HG03135 (cell line): Measurements from ENCODE around the gene ZNF609.

Experiments
- ATAC-seq: cut with Tn5 transposase; IDR thresholded peaks from one replicate; pipeline ENCODE4 v1.9.1; 2021; ENCODE audit warnings: mild to moderate bottlenecking, moderate library complexity; ENCODE audit not compliant: unreplicated experiment

ZNF609 gene

DNA sequence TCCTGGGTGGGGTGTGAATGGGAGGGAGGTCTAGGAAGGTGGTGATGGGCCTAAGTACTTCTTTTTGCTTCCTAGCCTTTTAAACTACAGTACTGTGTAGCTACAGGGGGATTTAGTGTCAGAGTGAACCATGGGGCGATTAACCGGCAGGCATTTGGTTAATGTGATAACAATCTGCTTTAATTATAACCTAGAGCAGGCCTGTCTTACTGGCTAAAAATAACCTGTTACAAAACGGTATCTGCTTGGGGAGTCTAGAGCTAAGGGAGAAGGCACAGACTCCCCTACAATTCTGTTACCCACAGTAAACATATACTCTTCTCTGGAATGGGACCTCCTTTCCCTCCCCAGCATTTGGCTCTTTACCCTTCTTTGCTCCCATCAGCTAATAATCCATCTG lies 229.6 kb downstream of the ZNF609 start:
- no peak for ATAC-seq

DNA sequence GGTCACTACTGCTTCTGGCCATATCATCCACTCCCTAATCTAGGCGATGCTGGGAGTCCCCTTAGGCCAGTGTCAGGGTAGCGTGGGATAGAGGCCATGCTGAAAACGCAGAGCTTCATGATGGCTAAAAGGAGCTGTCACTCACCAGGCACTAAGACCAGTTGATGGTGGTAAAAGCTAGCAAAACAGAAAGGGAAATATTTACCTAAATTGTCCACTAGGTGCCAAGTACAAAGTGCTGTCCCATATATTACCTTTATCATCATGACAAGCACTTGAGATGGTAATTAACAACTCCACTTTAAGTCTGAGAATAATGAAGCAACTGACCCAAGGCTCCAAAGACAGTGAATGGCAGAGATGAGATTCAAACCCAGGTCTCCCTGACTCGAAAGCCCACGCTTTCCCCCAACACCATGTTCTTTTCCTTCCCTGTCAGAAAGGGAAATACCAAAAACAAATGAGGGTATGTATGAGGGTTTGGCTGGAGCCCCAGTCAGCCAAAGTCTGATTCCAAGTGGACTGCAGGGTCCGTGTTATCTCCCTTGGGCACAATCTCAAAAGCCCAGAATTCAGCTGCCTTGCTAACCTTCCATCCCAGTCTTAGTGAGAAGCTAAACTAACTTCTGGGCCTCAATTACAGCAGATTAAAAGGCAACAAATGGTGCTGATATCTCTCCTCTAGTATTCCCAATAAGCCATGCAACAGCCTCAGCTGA lies 230.4 kb downstream of the ZNF609 start:
- ATAC-seq = no peak

DNA sequence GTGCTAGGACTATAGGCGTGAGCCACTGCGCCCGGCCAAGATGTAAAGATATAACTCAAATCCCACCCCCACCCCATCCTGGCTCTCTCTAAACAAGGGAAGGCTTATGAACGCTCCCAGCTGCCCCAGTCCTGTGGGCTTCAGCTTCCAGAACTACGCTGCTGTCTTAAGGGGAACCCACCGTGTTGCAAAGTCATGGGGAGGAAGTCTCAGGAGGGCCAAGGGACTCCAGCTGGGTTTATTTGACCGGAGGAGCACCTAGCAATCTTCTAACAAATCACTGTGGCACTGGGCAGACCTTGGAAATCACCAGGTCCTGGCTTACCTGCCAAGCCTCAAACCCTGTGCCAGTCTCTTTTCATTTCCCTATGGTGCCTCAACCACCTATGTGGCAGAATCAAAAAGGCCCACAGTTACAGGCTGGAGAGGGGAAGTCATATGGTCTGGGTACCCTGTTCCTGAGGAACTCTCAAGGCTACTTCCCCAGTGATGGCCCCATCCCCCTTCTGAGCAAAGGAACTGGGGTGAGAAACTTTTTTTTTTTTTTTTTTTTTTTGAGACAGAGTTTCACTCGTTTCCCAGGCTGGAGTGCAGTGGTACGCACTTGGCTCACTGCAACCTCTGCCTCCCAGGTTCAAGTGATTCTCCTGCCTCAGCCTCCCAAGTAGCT lies 231.7 kb downstream of the ZNF609 start:
- ATAC-seq = no peak

DNA sequence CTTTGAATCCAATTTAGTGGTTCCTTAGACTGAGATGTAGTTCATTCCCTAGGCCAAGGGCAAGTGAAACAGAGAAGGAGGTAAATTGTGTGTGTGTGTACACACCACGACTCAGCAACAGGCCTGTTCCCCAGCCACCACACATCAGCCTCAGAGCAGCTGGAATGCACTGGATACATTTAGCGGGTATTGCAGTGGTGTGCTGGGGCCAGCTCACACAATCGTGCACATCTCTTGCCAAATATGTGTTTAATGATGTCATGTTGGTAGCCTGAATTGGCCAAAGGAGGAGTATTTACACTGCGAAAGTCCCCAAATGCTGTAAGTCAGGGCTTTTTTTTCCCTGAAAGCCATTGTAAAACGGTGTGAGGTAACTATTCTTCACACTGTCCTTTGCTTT lies 232.8 kb downstream of the ZNF609 start:
- ATAC-seq = no peak

DNA sequence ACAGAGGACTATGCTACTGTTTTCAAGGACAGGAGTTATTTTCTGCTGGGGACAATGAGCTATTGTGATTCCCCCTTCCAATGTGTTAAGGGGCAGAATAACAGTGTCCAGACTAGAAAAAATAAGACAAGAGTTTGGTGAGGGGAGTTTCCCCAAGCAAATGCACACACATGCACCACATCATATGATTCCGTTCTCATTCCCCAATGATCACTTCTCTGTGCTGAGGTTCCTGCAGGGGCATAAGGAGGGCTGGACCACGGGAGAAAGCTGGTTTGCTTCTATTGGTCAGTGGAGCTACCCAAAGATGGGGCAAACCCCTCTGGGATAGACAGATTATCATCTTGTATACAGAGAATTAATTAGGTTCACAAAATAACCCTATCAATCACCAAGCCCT lies 234.4 kb downstream of the ZNF609 start:
- no peak for ATAC-seq

DNA sequence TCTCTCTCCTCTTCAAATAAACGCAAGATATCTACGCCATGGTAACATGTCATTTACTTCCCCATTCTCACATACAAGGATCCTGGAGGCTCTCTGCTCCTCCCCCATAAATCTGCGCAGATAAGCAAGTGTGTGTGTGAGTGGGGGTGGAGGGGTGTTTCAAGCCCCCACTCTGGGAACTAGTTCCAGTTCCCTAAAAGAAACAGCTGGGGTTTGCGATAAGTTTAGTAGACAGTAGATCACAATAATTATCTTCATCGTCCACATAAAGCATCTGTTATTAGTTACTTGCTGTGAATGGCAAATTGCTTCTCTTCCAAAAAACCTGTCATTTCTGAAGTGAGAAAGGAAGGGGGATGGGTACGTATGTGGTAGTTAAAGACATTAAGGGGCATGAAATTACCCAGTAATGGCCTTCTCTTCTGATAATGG lies 235.2 kb downstream of the ZNF609 start:
- no peak for ATAC-seq

DNA sequence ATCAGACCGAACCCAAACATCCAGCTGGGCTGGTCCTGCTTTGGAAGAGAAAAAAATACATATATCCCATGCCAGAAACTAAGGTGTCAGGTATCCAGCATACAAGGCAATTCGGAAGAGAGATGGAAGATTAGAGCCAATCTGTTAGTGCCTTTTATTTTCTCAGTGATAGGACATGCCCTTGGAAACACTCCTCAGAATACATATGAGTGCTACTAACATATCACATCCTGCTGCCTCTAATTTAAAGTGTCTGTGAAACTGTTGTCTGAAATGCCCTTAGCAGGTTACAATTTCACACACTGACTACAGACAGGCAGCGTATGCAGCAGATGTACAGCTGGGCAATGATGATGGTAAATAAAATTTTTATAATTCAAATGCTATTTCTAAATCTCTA lies 236.1 kb downstream of the ZNF609 start:
- ATAC-seq = no peak

DNA sequence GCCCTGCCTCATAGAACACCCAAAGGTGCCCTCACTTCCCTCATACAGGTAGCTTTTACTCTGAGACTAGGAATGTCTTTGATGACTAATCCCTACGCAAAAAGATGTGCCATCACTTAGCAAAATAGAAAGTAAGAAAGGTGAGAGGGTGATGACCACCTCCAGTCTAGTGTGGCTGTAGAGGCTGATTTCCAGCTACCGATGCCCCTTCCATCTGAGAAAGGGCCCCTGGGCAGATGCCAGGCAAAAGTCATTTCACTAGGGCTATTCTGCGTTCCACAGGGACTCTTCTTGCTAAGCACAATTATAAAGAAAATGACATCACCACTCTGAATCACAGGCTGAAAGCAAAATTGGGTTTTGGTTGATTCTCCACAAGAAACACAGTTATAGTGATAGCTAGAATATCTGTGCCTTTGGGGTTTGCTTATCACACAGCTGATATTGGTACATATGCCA lies 237.6 kb downstream of the ZNF609 start:
- ATAC-seq = no peak

DNA sequence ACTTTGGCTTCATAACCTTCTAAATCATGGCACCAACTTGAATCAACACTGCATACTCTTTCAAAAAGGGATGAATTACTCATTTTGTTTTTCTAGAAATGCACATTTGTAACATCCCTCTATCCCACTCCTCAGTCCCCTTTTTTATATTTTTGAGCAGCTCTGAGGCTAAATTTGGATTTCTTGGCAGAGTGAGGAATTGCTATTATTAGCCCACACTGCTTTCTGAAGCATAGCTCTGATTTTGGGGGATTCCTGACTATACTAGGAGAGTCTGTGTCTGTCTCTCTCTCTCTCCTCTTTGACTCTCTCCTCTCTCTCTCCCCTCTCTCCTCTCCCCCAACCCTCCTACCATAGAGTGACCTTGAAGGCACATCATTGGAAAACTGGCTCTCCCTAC lies 238.4 kb downstream of the ZNF609 start:
- no peak for ATAC-seq

DNA sequence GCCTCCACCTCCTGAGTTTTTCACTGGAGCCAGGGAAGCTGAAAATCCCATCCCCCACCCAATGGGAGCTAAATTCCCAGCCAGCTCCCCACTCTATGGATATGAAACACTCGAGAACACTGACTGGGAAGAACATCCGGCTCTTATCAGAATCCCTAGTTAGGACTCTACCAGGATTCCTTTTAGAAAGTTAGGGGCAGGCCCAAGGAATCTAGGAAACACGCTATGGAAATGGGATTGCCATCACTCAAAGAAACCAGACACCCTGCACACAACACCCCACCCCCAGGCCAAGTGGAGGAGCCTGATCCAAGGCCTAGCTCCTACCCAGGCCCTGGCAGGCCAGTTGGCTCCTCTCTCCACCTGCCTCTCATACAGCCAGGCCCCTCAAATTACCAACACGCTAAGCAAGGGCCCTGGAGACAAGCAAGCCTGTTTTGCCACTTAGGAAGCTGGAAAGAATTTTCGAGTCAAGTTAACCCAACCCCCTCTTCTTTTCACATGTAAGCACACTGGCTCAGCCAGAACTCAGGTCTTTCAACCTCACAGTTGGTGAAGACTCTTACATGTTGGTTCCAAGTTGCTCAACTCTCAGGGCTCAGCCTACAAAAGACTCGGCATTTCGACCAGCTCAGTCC lies 239.5 kb downstream of the ZNF609 start:
- ATAC-seq = no peak

DNA sequence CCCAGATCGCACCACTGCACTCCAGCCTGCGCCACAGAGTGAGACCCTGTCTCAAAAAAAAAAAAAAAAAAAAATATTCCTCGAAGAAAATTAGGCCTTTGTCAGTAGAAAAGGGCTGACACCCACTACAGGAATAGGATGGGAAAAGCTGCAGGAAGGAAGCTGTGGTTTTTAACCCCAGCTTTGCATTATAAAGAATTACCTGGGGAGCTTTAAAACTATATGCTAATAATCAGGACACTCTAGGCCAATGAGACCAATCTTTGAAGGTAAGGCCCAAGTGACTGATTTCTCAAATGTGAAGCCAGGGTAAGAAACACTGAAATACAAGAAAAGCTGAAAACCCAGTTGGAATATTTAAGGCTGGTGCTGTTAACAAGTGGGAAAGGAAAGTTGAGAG lies 240.7 kb downstream of the ZNF609 start:
- ATAC-seq = no peak

DNA sequence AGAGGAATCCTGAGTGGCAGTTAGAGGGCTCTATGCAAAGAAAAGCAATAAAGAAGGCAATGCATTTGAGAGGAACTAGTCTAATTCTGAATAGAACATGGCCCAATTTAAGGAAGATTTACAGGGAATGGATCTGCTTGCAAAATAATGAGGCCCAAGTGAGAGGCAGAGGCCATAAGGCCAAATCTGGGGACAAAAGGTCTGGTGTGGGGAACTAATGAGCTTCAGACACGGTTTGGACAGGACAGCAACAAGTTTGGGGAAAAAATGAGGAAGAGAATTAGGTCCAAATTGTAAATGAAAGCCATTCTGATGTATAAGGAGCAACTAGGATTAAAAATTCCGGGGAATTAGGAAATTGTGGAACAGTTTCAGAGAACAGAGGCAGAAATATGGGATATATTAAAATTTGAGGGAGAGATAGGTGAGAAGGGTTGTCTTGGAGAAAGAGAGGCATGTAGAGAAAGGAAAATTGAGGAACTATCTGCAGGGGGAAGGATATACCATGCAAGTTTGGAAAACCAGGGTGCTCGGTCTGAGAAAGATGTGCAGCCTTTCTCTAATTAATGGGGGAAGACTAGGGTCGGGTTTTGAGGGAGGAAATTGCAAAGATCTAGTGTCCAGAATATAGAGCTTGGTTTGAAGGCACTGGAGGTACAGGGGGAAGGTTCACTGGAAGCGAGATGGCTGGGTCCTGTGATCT lies 241.3 kb downstream of the ZNF609 start:
- ATAC-seq = no peak

DNA sequence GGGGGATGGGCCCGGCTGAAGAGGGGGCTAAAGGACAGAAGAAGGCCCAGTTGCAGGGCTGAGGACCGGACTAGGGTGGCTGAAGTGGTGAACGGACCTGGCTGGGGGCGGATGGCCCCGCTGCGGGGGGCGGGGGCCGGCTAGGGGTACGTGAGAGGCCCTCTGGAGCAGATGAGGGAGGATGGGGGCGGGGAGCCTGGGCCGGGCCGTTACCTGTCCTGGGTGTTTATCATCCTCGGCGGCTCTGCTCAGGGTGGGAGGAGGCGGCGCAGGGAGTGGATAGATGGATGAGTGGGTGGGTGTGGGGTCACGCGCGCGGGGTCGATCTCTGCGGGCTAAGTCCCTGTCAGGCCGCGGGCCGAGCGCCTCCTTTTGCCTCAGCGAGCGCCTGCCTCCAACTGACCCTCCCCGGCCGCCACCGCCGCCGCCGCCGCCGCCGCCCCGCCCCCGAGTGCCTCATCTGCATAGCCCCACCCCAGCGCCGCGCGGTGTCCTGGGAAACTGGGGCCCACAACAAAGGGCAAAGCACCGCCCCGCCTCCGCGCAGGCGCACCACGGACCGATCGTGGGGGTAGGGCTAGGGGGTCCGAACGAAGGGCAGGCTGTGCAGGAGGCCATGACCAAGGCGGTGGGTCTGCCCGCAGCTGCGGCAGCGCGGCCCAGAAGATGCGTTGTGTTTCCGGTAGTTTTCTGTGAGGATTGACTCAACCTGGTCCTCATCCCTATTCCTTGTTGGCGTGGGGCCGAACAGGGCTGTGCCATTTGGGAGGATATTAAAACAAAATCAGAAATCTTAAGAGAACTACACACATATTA lies 242.6 kb downstream of the ZNF609 start:
- ATAC-seq = peak; percentile 78

DNA sequence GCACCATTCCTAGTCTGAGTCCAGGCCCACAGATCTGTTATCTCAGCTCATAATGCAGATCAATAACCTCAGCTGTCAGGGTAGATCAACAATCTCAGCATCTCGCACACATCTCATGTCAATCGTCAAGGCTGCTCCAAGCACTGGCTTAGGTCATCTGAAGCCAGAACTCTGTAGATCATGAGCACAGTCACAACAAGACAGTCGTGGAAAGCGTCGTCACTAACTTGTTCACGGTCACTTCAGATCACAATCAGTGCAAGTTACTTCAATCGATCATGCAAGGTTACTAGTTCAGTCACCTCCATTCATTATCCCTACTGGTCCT lies 243.2 kb downstream of the ZNF609 start:
- ATAC-seq = no peak

DNA sequence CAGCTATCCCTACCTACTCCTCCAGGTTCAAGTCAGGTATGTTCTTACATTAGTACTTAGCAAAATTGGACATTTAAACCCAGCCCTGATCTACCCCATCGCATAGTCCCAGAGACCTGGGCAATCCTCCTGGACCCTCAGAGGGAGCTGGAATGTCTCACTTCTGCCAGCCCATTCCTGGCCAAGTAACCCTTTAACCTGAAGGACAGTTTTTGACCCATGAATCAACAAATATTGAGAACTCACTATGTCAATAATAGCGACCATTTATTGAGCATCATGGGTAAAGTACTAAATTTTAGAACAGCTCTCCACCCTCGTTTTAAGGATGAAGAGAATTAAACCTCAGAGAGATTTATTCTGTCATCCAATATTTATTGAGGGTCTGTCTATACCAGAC lies 244.6 kb downstream of the ZNF609 start:
- no peak for ATAC-seq

DNA sequence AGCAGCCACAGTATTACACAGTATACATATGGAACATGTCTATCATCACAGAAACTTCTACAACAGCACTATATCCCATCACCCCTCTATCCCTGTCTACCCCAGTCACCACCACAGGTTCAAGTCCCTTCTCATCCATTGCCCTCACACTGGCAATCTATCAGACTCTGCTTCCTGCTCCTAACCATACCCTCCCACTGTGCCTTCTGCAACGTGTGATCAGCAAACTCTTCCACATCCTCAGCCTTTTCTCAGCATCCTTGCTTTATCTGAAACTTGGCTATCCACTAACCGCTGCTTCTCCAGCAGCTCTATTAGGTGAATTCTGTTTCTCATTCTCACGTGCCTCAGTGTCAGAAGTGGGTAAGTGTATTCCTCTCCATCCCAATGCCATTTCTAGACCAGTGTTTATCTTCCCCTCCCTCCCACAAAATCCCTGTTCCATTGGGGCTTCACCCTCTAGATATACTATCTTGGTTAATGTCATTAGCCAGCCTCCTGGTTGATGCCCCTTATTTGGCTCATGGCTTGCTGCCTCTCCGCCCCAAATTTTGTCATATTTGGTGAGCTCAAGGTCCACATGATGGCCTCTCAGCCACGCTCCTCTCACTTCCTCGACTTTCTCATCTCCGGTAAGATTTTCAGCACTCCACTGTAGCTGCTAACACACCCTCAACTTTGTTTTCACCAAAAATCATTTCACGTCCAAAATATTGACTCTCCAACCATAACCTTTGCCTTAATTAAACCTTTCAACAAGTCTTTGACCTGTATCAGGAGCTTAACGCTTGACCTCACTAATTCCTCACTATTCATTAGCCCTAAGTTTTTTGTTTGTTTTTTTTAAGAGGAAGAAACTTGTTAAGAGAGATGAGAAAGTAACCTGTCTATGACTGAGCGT lies 245.9 kb downstream of the ZNF609 start:
- no peak for ATAC-seq

DNA sequence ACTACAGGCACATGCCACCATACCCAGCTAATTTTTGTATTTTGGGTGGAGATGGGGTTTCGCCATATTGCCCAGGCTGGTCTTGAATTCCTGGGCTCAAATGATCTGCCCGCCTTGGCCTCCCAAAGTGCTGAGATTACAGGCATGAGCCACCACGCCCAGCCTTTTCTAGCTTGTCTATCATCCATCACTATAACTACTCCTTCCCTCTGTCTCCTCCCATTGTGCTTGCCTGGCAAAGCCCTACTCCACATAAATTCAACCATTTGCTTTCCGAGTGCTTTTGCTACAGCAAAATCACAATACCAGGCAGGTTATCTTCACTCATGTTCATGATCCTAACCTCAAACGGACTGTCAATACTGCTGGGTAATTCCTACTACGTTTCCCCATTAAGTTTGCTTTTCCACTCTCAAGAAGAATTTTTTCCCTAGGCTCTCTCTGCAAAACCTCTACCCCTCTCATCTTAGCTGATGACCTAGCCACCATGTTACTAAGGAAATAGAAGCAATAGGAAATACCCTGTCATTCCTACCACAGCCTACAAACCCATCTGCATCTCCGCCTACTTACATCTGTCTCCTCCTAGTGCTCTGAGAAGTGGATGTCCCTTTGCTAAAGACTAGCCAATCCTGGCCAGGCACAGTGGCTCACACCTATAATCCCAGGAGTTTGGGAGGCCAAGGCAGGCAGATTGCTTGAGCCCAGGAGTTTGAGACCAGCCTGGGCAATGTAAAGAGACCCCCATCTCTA lies 250.5 kb downstream of the ZNF609 start:
- no peak for ATAC-seq

DNA sequence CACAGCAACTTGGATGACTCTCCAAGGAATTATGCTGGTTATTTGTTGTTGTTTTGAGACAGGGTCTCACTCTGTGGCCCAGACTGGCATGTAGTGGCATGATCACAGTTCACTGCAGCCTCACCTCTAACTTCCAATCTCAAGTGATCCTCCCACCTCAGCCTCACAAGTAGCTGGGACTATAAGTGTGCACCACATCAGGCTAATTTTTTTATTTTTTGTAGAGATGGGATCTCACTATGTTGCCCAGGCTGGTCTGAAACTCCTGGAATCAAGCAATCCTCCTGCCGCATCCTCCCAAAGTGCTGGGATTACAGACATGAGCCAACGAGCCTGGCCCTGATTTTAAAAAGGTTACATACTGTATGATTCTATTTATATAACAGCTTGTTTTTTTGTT lies 252.0 kb downstream of the ZNF609 start:
- ATAC-seq = no peak

DNA sequence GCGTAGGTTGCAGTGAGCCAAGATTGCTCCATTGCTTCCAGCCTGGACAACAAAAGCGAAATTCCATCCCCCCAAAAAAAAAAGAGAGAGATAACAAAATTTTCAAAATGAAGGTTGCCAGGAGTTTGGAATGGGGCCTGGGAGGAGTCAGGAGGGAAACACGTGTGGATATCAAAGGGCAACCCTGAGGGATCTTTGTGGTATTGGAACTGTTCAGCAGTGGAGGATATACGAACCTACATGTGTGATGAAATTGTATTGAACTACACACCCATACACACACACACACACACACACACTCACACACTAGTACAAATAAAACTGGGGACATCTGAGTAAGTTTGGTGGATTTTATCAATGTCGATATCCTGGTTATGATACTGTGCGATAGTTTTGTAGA lies 253.2 kb downstream of the ZNF609 start:
- ATAC-seq = no peak
